OCI-LY1 (cell line): Measurements from ENCODE around the gene ZNF80.

Experiments used
- H2AFZ ChIP-seq: fragments of 200-600 bp; sonication (generic), shearing (Covaris generic); 2 replicates; pipeline ENCODE4 v1.6.0; 2014; ENCODE audit warnings: antibody characterized with exemption, mild to moderate bottlenecking, low read length
- H3F3A ChIP-seq: fragments of 200-600 bp; sonication (generic), shearing (Covaris generic); 2 replicates; pipeline ENCODE4 v1.6.0; 2014; ENCODE audit warnings: mild to moderate bottlenecking, antibody characterized with exemption, low read length, moderate library complexity; ENCODE audit not compliant: insufficient read depth
- H3K27ac ChIP-seq: fragments of 200-600 bp; sonication (generic); 2 replicates; pipeline ENCODE4 v1.5.1; 2014; ENCODE audit warnings: low read length, mixed run types, mild to moderate bottlenecking, low read depth; ENCODE audit not compliant: poor library complexity, severe bottlenecking
- H3K27me3 ChIP-seq: fragments of 200-600 bp; sonication (generic); 2 replicates; pipeline ENCODE4 v1.6.0; 2014; ENCODE audit warnings: antibody characterized with exemption, mild to moderate bottlenecking, low read length, moderate library complexity; ENCODE audit not compliant: insufficient read depth
- H3K36me3 ChIP-seq: fragments of 200-600 bp; sonication (generic); 2 replicates; pipeline ENCODE4 v1.6.1; 2014; ENCODE audit warnings: mild to moderate bottlenecking, antibody characterized with exemption, low read length, moderate library complexity, mixed read lengths; ENCODE audit not compliant: insufficient read depth
- H3K4me1 ChIP-seq: fragments of 200-600 bp; sonication (generic); 2 replicates; pipeline ENCODE4 v1.5.1; 2014; ENCODE audit warnings: mild to moderate bottlenecking, low read length, moderate library complexity; ENCODE audit not compliant: insufficient read depth, severe bottlenecking
- H3K4me2 ChIP-seq: fragments of 200-600 bp; sonication (generic), shearing (Covaris generic); 2 replicates; pipeline ENCODE4 v1.6.1; 2014; ENCODE audit warnings: low read length
- H3K4me3 ChIP-seq: fragments of 200-600 bp; sonication (generic); 2 replicates; pipeline ENCODE4 v1.5.1; 2014; ENCODE audit warnings: low read length, low read depth, mild to moderate bottlenecking, mixed read lengths; ENCODE audit not compliant: poor library complexity, severe bottlenecking
- H3K79me2 ChIP-seq: fragments of 200-600 bp; shearing (Covaris generic); 2 replicates; pipeline ENCODE4 v1.6.1; 2016; ENCODE audit warnings: mixed run types, low read length, mixed read lengths; ENCODE audit not compliant: insufficient read depth
- H3K9ac ChIP-seq: fragments of 200-600 bp; sonication (generic), shearing (Covaris generic); 2 replicates; pipeline ENCODE4 v1.6.1; 2014; ENCODE audit warnings: mild to moderate bottlenecking, low read length, mixed read lengths
- H3K9me2 ChIP-seq: fragments of 200-600 bp; sonication (generic), shearing (Covaris generic); 2 replicates; pipeline ENCODE4 v1.6.1; 2014; ENCODE audit warnings: low read depth, mild to moderate bottlenecking, low read length, mixed read lengths
- H3K9me3 ChIP-seq: fragments of 200-600 bp; shearing (Covaris generic); 2 replicates; pipeline ENCODE4 v1.6.1; 2014; ENCODE audit warnings: low read length, mixed read lengths
- H4K20me1 ChIP-seq: fragments of 200-600 bp; sonication (generic), shearing (Covaris generic); 2 replicates; pipeline ENCODE4 v1.6.0; 2016; ENCODE audit warnings: mild to moderate bottlenecking, low read length; ENCODE audit not compliant: insufficient read depth
- CTCF ChIP-seq: fragments of 200-600 bp; sonication (generic), shearing (Covaris generic); IDR thresholded peaks from 2 replicates; pipeline ENCODE4 v1.5.1; 2017; ENCODE audit warnings: mild to moderate bottlenecking, antibody characterized with exemption, low read length, moderate library complexity, mixed read lengths
- EZH2 ChIP-seq: fragments of 200-600 bp; sonication (generic), shearing (Covaris generic); IDR thresholded peaks from 2 replicates; pipeline ENCODE4 v1.8.0; 2017; ENCODE audit warnings: borderline replicate concordance, mixed run types, mild to moderate bottlenecking, antibody characterized with exemption, low read length, moderate library complexity, mixed read lengths

Gene ZNF80

GRCh38 chr3:114274929-114275328 is 37.6 kb upstream of the ZNF80 start:
- TF ChIP-seq EZH2 (no peak), CTCF (no peak)
- H3K4me3 ChIP-seq: no peak overlapping the region
- H3F3A ChIP-seq: no peaks in the 10 kb centered on the region
- no peaks in the 10 kb centered on the region for H3K9me3 ChIP-seq
- H3K4me1 ChIP-seq: no peaks in the 10 kb centered on the region
- no peaks in the 10 kb centered on the region for H3K27me3 ChIP-seq
- no peak overlapping the region for H3K9ac ChIP-seq
- no peaks in the 10 kb centered on the region for H3K79me2 ChIP-seq
- no peaks in the 10 kb centered on the region for H3K9me2 ChIP-seq
- H3K4me2 ChIP-seq: no peak overlapping the region
- no peaks in the 10 kb centered on the region for H3K36me3 ChIP-seq
- no peak overlapping the region for H3K27ac ChIP-seq
- no peak overlapping the region for H2AFZ ChIP-seq
- H4K20me1 ChIP-seq: no peaks in the 10 kb centered on the region

GRCh38 chr3:114272271-114272670 is 34.9 kb upstream of the ZNF80 start:
- H3K9me2 ChIP-seq: no peaks in the 10 kb centered on the region
- H4K20me1 ChIP-seq: no peaks in the 10 kb centered on the region
- no peaks in the 10 kb centered on the region for H3K9me3 ChIP-seq
- no peaks in the 10 kb centered on the region for H3K79me2 ChIP-seq
- no peak overlapping the region for H3K4me3 ChIP-seq
- no peak overlapping the region for H3K9ac ChIP-seq
- no peaks in the 10 kb centered on the region for H3F3A ChIP-seq
- no peak for TF ChIP-seq CTCF
- no peak for TF ChIP-seq EZH2
- H2AFZ ChIP-seq: no peak overlapping the region
- no peaks in the 10 kb centered on the region for H3K27me3 ChIP-seq
- H3K27ac ChIP-seq: no peak overlapping the region
- no peaks in the 10 kb centered on the region for H3K4me1 ChIP-seq
- H3K36me3 ChIP-seq: no peaks in the 10 kb centered on the region
- no peak overlapping the region for H3K4me2 ChIP-seq

- Histone ChIP-seq H3K9ac (no peak overlapping the region), H3K9me2 (no peaks in the 10 kb centered on the region), H3K27ac (no peak overlapping the region), H2AFZ (no peak overlapping the region), H3K4me2 (no peak overlapping the region), H3K79me2 (no peaks in the 10 kb centered on the region), H3K9me3 (no peaks in the 10 kb centered on the region), H3K4me1 (no peaks in the 10 kb centered on the region), H3K36me3 (no peaks in the 10 kb centered on the region), H3K4me3 (no peak overlapping the region), H4K20me1 (no peaks in the 10 kb centered on the region), H3F3A (no peaks in the 10 kb centered on the region), H3K27me3 (no peaks in the 10 kb centered on the region)
- TF ChIP-seq CTCF: no peak
- no peak for TF ChIP-seq EZH2
Observed at GRCh38 chr3:114270019-114270418, 32.6 kb upstream of the ZNF80 start.
